Measurements from ENCODE around the gene ATP10A.

GRCh38 chr15:25689592-25689991, 173.5 kb downstream of the ATP10A start:
- TF ChIP-seq, protein P1, sequence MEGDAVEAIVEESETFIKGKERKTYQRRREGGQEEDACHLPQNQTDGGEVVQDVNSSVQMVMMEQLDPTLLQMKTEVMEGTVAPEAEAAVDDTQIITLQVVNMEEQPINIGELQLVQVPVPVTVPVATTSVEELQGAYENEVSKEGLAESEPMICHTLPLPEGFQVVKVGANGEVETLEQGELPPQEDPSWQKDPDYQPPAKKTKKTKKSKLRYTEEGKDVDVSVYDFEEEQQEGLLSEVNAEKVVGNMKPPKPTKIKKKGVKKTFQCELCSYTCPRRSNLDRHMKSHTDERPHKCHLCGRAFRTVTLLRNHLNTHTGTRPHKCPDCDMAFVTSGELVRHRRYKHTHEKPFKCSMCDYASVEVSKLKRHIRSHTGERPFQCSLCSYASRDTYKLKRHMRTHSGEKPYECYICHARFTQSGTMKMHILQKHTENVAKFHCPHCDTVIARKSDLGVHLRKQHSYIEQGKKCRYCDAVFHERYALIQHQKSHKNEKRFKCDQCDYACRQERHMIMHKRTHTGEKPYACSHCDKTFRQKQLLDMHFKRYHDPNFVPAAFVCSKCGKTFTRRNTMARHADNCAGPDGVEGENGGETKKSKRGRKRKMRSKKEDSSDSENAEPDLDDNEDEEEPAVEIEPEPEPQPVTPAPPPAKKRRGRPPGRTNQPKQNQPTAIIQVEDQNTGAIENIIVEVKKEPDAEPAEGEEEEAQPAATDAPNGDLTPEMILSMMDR (IDR thresholded peaks at IDR 0.05; ENCODE audit: poor library complexity, severe bottlenecking): no peak
- no peak for TF ChIP-seq REST (IDR thresholded peaks at IDR 0.05; ENCODE audit: borderline replicate concordance)
- no peak for TF ChIP-seq POLR2AphosphoS5 (IDR thresholded peaks at IDR 0.05)
- TF ChIP-seq EZH2 (IDR thresholded peaks at IDR 0.05; ENCODE audit: borderline replicate concordance, insufficient read depth, low read length, poor library complexity, severe bottlenecking): no peak
- no peak for TF ChIP-seq SMC3 (conservative IDR thresholded peaks at IDR 0.05; ENCODE audit: poor library complexity)

Data from neural cell (in vitro differentiated cells).